ENCODE measurements around the gene PPIB.

- TF ChIP-seq, protein P1, sequence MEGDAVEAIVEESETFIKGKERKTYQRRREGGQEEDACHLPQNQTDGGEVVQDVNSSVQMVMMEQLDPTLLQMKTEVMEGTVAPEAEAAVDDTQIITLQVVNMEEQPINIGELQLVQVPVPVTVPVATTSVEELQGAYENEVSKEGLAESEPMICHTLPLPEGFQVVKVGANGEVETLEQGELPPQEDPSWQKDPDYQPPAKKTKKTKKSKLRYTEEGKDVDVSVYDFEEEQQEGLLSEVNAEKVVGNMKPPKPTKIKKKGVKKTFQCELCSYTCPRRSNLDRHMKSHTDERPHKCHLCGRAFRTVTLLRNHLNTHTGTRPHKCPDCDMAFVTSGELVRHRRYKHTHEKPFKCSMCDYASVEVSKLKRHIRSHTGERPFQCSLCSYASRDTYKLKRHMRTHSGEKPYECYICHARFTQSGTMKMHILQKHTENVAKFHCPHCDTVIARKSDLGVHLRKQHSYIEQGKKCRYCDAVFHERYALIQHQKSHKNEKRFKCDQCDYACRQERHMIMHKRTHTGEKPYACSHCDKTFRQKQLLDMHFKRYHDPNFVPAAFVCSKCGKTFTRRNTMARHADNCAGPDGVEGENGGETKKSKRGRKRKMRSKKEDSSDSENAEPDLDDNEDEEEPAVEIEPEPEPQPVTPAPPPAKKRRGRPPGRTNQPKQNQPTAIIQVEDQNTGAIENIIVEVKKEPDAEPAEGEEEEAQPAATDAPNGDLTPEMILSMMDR (IDR thresholded peaks at IDR 0.05) = no peak
- TF ChIP-seq ZFX (IDR thresholded peaks at IDR 0.05; ENCODE audit: borderline replicate concordance) = no peak
Measured at GRCh38 chr15:64163659-64164362, 989 bp upstream of the PPIB start.

All from 22Rv1 (cell line).